HepG2 (cell line): ENCODE data around the gene NT5DC1. TPM values are rescaled to one million over a fixed set of nuclear protein-coding genes. Genes with fewer than 3 reads are reported as not detected.

Experiments used
- ARHGAP35 ChIP-seq: sonication (generic); formaldehyde crosslinking; IDR thresholded peaks from 2 replicates; pipeline ENCODE4 v1.9.0; 2022; ENCODE audit warnings: mild to moderate bottlenecking, inconsistent platforms, moderate library complexity, missing genetic modification reagents, borderline replicate concordance
- GLI4 ChIP-seq: sonication (generic); formaldehyde crosslinking; IDR thresholded peaks from 2 replicates; pipeline ENCODE4 v1.5.1; 2020; ENCODE audit warnings: missing genetic modification reagents, mild to moderate bottlenecking, moderate library complexity, borderline replicate concordance
- GZF1 ChIP-seq: sonication (generic); formaldehyde crosslinking; IDR thresholded peaks from 2 replicates; pipeline ENCODE4 v1.5.1; 2020; ENCODE audit warnings: mild to moderate bottlenecking, missing genetic modification reagents
- HES4 ChIP-seq: sonication (generic); formaldehyde crosslinking; IDR thresholded peaks from 2 replicates; pipeline ENCODE4 v1.9.0; 2021; ENCODE audit warnings: mild to moderate bottlenecking, missing genetic modification reagents, borderline replicate concordance
- KAT8 ChIP-seq: IDR thresholded peaks from 2 replicates; pipeline ENCODE4 v1.6.1; 2016; ENCODE audit warnings: missing genetic modification reagents, missing compliant biosample characterization
- POLR2AphosphoS2 ChIP-seq: IDR thresholded peaks from 2 replicates; pipeline ENCODE4 v1.6.1; 2011; ENCODE audit warnings: low read depth, low read length, improper control_type of control experiment
- RCOR2 ChIP-seq: IDR thresholded peaks from 2 replicates; pipeline ENCODE4 v1.6.1; 2016; ENCODE audit warnings: missing biosample characterization, missing genetic modification reagents
- RFX3 ChIP-seq: IDR thresholded peaks from 2 replicates; pipeline ENCODE4 v1.6.1; 2016; ENCODE audit warnings: missing biosample characterization, missing genetic modification reagents
- SMARCC2 ChIP-seq: fragments of 450-650 bp; IDR thresholded peaks from 2 replicates; pipeline ENCODE4 v1.6.1; 2017; ENCODE audit warnings: antibody characterized with exemption, mild to moderate bottlenecking
- ZNF235 ChIP-seq: sonication (generic); formaldehyde crosslinking; IDR thresholded peaks from 2 replicates; pipeline ENCODE4 v1.8.1; 2023; ENCODE audit warnings: mild to moderate bottlenecking, missing genetic modification reagents, borderline replicate concordance
- ZNF264 ChIP-seq: sonication (generic); formaldehyde crosslinking; IDR thresholded peaks from 2 replicates; pipeline ENCODE4 v1.4.0; 2020; ENCODE audit warnings: missing genetic modification reagents
- ZNF329 ChIP-seq: sonication (generic); formaldehyde crosslinking; IDR thresholded peaks from 2 replicates; pipeline ENCODE4 v1.9.0; 2021; ENCODE audit warnings: low read depth, mild to moderate bottlenecking, missing genetic modification reagents
- ZNF335 ChIP-seq: sonication (generic); formaldehyde crosslinking; IDR thresholded peaks from 2 replicates; pipeline ENCODE4 v1.4.0; 2020; ENCODE audit warnings: missing genetic modification reagents
- ZNF343 ChIP-seq: sonication (generic); formaldehyde crosslinking; IDR thresholded peaks from 2 replicates; pipeline ENCODE4 v1.4.0; 2020; ENCODE audit warnings: mild to moderate bottlenecking, missing genetic modification reagents
- ZNF496 ChIP-seq: sonication (generic); formaldehyde crosslinking; IDR thresholded peaks from 2 replicates; pipeline ENCODE4 v1.8.1; 2023; ENCODE audit warnings: mild to moderate bottlenecking, moderate library complexity, missing genetic modification reagents; ENCODE audit not compliant: insufficient replicate concordance
- polyA plus RNA-seq, 8 experiments: library from polyadenylated mRNA; depleted of rRNA in 3 of 8; stranded (reverse) in 7 of 8; unstranded in 1 of 8; fragments of >200 nt; fragmentation: Illumina TruSeq in 4 of 8; extraction: Trizol in 4 of 8; gene quantifications; 2 replicates each; pipeline versions ENCODE4 v1.2.1 to v1.2.3, GENCODE V29; 2011 to 2016; ENCODE audit warnings: low read depth in 4 of 8, missing spikeins in 1 of 8, mixed read lengths in 1 of 8; ENCODE audit not compliant: insufficient read depth in 1 of 8
- total RNA-seq, 5 experiments: library from RNA; depleted of rRNA; stranded (reverse); fragments of >200 nt; fragmentation: Illumina TruSeq; extraction: Trizol; gene quantifications; 2 replicates each; pipeline ENCODE4 v1.2.3, GENCODE V29; 2016; ENCODE audit warnings: low read depth in 1 of 5
- TF ChIP-seq, protein P1 (sequence below): sonication (generic); formaldehyde crosslinking; IDR thresholded peaks from 2 replicates; pipeline ENCODE4 v1.4.0; 2020; ENCODE audit warnings: mild to moderate bottlenecking, low read depth, missing genetic modification reagents
- TF ChIP-seq, protein P2 (sequence below), 2 experiments: IDR thresholded peaks; 2 replicates each; pipeline ENCODE4 v1.6.1; 2011 to 2012; ENCODE audit warnings: low read length in 2 of 2, borderline replicate concordance in 1 of 2, low read depth in 1 of 2, mild to moderate bottlenecking in 1 of 2, moderate library complexity in 1 of 2
- TF ChIP-seq, protein P3 (sequence below): sonication (generic); formaldehyde crosslinking; IDR thresholded peaks from 2 replicates; pipeline ENCODE4 v1.4.0; 2020; ENCODE audit warnings: missing genetic modification reagents, borderline replicate concordance

The NT5DC1 gene
- total and polyA plus RNA-seq, 2 of the 13 experiments (the other 11 are each of a cell fraction or from before 2014, with no cell fraction given): 27.0 to 56.1 TPM

DNA sequence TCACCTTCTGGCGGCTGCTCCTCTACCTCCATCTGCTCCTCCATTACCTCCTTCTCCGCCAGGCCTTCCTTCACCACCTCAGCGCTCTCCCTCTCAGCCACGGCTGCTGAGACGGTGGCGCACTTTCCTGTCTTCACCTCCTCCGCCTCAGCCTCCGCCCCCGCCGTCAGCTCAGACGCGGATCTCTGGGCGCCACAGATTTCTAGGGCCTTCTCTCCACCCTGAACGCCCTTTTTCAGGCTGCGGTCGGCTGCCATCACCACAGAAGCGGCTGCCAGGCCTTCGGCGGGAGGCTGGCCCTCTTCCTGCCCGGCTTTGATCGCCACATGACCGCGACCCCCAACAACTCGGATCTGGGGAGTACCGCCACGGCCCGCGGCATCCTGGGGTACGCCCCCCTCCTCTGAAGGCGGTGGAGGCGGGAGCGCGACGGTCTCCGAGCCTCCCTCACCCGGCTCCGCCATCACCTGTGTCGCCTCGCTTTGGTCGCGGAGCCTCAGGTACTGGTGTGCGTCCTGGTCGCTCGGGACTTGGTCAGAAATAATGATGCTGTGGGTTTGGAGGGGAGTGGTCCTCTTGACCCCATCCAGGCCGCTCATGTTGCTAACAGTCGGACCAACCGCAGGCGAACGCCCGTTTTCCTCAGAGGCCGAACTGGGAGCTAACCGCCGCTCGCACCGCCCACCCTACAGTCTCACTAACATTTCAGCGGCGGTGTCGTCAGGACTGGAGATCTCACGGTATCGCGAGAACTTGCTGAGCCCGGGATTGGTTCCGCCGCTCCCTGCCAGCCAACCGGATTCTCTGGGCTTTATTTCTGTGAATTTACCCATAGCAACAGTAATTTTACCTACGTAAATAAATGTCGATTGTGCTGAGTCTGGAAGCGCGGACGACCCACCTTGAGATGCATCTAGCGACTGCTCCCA, 178.8 kb downstream of the NT5DC1 start, which contains the start of gene TSPYL1 (continued):
- TF ChIP-seq RFX3 (CRISPR knock-in tag) (peak; percentile 40; the same call in 1 of the 2 replicates), ZNF264 (peak; percentile 50; the same call in 1 of the 2 replicates), RCOR2 (CRISPR knock-in tag) (no peak), HES4 (CRISPR knock-in tag) (peak; percentile 77; the same call in 1 of the 2 replicates), SMARCC2 (no peak), ZNF343 (0 out of 2 replicates have a peak, but pooled peaks have one; percentile 43), ZNF496 (no peak), ARHGAP35 (peak; percentile 81; the same call in 1 of the 2 replicates), POLR2AphosphoS2 (peak; percentile 56; the same call in 1 of the 2 replicates), KAT8 (CRISPR knock-in tag) (peak; percentile 70; the same call in 1 of the 2 replicates), ZNF335 (CRISPR knock-in tag) (peak; percentile 76; the same call in 1 of the 2 replicates), ZNF329 (peak; percentile 80; the same call in 1 of the 2 replicates), ZNF235 (no peak), GZF1 (CRISPR knock-in tag) (peak; percentile 82; the same call in 1 of the 2 replicates), GLI4 (peak; percentile 97)
- TF ChIP-seq, protein P1, sequence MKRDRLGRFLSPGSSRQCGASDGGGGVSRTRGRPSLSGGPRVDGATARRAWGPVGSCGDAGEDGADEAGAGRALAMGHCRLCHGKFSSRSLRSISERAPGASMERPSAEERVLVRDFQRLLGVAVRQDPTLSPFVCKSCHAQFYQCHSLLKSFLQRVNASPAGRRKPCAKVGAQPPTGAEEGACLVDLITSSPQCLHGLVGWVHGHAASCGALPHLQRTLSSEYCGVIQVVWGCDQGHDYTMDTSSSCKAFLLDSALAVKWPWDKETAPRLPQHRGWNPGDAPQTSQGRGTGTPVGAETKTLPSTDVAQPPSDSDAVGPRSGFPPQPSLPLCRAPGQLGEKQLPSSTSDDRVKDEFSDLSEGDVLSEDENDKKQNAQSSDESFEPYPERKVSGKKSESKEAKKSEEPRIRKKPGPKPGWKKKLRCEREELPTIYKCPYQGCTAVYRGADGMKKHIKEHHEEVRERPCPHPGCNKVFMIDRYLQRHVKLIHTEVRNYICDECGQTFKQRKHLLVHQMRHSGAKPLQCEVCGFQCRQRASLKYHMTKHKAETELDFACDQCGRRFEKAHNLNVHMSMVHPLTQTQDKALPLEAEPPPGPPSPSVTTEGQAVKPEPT (CRISPR knock-in tag): peak; percentile 72; the same call in 1 of the 2 replicates
- TF ChIP-seq, protein P2, sequence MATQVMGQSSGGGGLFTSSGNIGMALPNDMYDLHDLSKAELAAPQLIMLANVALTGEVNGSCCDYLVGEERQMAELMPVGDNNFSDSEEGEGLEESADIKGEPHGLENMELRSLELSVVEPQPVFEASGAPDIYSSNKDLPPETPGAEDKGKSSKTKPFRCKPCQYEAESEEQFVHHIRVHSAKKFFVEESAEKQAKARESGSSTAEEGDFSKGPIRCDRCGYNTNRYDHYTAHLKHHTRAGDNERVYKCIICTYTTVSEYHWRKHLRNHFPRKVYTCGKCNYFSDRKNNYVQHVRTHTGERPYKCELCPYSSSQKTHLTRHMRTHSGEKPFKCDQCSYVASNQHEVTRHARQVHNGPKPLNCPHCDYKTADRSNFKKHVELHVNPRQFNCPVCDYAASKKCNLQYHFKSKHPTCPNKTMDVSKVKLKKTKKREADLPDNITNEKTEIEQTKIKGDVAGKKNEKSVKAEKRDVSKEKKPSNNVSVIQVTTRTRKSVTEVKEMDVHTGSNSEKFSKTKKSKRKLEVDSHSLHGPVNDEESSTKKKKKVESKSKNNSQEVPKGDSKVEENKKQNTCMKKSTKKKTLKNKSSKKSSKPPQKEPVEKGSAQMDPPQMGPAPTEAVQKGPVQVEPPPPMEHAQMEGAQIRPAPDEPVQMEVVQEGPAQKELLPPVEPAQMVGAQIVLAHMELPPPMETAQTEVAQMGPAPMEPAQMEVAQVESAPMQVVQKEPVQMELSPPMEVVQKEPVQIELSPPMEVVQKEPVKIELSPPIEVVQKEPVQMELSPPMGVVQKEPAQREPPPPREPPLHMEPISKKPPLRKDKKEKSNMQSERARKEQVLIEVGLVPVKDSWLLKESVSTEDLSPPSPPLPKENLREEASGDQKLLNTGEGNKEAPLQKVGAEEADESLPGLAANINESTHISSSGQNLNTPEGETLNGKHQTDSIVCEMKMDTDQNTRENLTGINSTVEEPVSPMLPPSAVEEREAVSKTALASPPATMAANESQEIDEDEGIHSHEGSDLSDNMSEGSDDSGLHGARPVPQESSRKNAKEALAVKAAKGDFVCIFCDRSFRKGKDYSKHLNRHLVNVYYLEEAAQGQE (IDR thresholded peaks at IDR 0.05; ENCODE audit: borderline replicate concordance in 1 of 2, low read depth in 1 of 2, low read length in 2 of 2): no peak
- TF ChIP-seq, protein P3, sequence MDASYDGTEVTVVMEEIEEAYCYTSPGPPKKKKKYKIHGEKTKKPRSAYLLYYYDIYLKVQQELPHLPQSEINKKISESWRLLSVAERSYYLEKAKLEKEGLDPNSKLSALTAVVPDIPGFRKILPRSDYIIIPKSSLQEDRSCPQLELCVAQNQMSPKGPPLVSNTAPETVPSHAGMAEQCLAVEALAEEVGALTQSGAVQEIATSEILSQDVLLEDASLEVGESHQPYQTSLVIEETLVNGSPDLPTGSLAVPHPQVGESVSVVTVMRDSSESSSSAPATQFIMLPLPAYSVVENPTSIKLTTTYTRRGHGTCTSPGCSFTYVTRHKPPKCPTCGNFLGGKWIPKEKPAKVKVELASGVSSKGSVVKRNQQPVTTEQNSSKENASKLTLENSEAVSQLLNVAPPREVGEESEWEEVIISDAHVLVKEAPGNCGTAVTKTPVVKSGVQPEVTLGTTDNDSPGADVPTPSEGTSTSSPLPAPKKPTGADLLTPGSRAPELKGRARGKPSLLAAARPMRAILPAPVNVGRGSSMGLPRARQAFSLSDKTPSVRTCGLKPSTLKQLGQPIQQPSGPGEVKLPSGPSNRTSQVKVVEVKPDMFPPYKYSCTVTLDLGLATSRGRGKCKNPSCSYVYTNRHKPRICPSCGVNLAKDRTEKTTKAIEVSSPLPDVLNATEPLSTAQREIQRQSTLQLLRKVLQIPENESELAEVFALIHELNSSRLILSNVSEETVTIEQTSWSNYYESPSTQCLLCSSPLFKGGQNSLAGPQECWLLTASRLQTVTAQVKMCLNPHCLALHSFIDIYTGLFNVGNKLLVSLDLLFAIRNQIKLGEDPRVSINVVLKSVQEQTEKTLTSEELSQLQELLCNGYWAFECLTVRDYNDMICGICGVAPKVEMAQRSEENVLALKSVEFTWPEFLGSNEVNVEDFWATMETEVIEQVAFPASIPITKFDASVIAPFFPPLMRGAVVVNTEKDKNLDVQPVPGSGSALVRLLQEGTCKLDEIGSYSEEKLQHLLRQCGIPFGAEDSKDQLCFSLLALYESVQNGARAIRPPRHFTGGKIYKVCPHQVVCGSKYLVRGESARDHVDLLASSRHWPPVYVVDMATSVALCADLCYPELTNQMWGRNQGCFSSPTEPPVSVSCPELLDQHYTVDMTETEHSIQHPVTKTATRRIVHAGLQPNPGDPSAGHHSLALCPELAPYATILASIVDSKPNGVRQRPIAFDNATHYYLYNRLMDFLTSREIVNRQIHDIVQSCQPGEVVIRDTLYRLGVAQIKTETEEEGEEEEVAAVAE (CRISPR knock-in tag): peak; percentile 66; the same call in 1 of the 2 replicates
